IPS DF 6.9 (cell line): ENCODE data around the gene CELF6.
"Not testable (repeated sequence)": the region's sequence is repeated elsewhere in the genome, so short reads cannot be mapped to it uniquely, and the experiment has no call there.

Experiments
- DNase-seq: peaks from one replicate; pipeline ENCODE4 v3.0.0-alpha.2; 2013; ENCODE audit warnings: low read depth, low spot score
- H3K27ac ChIP-seq: one replicate; pipeline ENCODE4 v1.5.1; 2013; ENCODE audit warnings: low read length, control low read depth
- H3K27me3 ChIP-seq: 2 replicates; pipeline ENCODE4 v1.6.1; 2013; ENCODE audit warnings: mild to moderate bottlenecking, low read length; ENCODE audit not compliant: control insufficient read depth, insufficient read depth
- H3K36me3 ChIP-seq: 2 replicates; pipeline ENCODE4 v1.6.1; 2013; ENCODE audit warnings: low read length; ENCODE audit not compliant: control insufficient read depth, insufficient read depth
- H3K4me1 ChIP-seq: 2 replicates; pipeline ENCODE4 v1.6.1; 2013; ENCODE audit warnings: low read length; ENCODE audit not compliant: control insufficient read depth, insufficient read depth
- H3K4me3 ChIP-seq: 2 replicates; pipeline ENCODE4 v1.5.1; 2013; ENCODE audit warnings: mild to moderate bottlenecking, low read length
- H3K9me3 ChIP-seq: 2 replicates; pipeline ENCODE4 v1.6.1; 2013; ENCODE audit warnings: low read length, inconsistent platforms; ENCODE audit not compliant: control insufficient read depth, insufficient read depth
- WGBS: extraction: QIAGEN DNeasy Blood & Tissue Kit; methylation state at CpG from one replicate; pipeline ENCODE4 v1.1.7; 2013; ENCODE audit warnings: mixed read lengths, missing lambda C conversion rate; ENCODE audit not compliant: insufficient read length, insufficient coverage; 5-methylcytosine and 5-hydroxymethylcytosine counted together

Gene CELF6

DNA sequence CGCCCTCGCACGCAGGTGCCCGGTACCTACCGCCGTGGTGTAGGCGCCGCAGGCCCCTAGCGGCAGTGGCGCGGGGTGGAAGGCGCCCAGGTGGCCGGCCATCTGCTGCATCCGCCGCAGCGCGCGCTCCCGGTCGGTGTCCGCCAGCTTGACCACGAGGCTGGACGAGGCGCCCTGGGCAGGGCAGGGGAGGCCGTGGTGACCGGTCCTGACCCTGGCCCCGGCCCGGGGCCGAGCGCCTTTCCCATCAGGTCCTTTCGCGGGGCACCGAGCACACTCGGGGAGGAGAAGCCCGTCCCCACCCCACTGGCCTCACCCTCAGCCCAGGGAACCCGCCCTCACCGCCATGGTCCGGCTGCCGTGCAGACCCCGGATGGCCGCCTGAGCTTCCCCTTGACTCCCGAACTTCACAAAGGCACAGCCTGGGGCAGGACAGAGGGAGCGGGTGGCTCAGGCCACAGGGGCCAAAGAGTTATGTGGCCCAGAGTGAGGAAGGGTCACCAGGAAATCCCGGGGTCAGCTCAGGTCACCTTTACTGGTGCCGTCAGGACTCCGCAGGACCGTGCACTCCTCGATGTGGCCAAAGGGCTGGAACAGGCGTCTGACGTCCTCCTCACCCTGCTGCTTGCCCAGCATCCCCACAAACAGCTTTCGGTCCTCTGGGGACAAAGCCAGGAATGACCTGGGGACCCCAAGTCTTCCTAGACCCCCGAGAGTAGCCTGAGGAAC lies 30.2 kb downstream of the CELF6 start:
- no peak for DNase-seq
- Histone ChIP-seq H3K27me3 (no peaks in the 10 kb centered on the region), H3K4me3 (no peak overlapping the region), H3K27ac (no peak overlapping the region), H3K4me1 (no peaks in the 10 kb centered on the region), H3K9me3 (no peaks in the 10 kb centered on the region), H3K36me3 (no peaks in the 10 kb centered on the region)
- WGBS, result no CpG with 5 or more reads among the region's 52 CpGs

DNA sequence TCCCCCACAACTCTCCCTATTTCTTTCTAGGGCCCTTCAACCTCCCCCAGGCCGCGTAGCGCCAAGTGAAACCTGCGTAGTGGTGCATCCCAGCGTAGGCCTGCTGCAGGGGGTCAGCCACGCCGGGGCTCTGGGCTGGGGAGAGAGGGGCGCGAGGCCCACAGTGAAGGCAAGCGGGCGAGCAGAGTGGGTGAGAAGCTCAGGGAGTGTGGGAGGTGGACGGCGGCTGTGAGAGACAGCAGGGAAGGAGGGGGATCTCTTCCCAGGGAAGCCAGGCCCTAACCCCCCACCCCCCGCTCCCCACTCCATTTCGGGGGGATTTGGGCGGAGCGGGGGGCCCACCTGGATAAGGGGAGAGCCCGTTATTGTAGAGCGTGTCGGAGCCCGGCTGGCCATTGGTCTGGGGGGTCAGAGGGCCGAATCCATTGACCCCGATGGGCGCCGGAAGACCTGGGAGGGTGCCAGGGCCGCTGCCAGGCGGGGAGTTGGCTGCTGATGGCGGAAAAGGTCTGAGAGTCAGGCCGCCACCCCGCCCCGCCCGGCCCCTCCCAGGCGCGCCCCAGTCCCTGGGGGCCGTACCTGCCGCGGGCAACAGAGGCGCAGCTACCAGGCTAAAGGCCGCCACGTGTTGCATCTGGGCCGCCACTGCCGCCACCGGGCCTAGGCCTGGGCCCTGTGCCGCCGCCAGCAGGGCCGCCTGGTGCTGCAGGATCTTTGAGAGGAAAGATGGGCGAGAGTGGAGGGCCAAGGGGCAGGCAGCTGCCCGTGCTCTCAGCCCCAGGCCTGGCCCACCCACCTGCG lies 31.0 kb downstream of the CELF6 start:
- H3K27me3 ChIP-seq, result no peaks in the 10 kb centered on the region
- no peaks in the 10 kb centered on the region for H3K9me3 ChIP-seq
- H3K27ac ChIP-seq, result no peak overlapping the region
- no CpG with 5 or more reads among the region's 49 CpGs for WGBS
- no peak overlapping the region for H3K4me3 ChIP-seq
- no peaks in the 10 kb centered on the region for H3K4me1 ChIP-seq
- no peak for DNase-seq
- H3K36me3 ChIP-seq, result no peaks in the 10 kb centered on the region

DNA sequence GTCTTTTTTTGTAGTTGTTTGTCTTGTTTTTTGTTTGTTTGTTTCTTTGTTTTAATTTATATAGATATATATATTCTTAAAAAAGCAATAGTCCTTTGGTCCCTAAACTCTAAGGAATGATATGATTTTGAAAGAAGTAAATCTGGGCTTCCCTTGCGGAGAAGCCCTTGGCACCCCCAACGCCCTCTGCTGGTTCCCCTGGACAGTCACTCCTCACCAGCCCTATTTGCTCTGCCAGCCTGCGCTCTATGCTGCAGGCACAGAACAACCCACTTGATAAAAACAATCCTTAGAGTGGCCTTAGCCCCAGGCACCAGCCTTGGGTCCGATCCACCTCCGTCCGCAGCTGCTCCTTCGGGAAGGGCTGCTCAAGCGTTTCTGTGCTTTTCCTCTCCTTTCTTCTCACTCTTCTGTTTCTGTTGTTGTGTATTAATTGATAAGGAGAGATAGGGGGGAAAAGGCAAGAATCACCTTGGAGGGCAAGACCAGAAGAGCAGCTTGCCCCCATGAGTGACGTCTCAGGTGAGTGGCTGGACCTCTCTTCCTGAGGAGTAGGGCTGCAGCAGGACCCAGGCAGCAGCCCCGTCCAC lies 33.9 kb downstream of the CELF6 start:
- Histone ChIP-seq H3K9me3 (no peaks in the 10 kb centered on the region), H3K36me3 (no peaks in the 10 kb centered on the region), H3K4me1 (no peaks in the 10 kb centered on the region), H3K27me3 (no peaks in the 10 kb centered on the region), H3K4me3 (no peak overlapping the region), H3K27ac (no peak overlapping the region)
- WGBS, result no CpG with 5 or more reads among the region's 10 CpGs
- DNase-seq, result peak; percentile 27

DNA sequence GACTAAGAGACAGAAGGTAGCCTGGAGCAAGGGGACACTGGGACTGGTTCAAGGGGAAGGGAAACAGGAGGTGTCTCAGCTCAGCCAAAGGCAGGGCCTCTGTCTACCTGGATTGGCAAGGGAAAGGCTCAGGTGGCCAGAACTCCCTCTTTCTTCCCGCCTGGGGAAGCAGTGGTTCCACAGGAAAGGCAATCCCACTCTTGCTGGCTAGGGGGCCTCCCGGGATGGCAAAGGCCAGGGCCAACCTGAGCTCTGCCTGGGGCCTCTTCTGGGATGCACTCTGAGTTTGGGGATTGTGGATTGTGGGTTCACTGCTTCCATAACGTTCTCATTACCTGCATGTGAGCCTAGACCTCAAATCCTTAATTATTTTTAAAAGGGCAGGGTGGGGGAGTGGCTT lies 34.6 kb downstream of the CELF6 start:
- Histone ChIP-seq H3K4me3 (no peak overlapping the region), H3K9me3 (no peaks in the 10 kb centered on the region), H3K4me1 (no peaks in the 10 kb centered on the region), H3K27ac (no peak overlapping the region), H3K27me3 (no peaks in the 10 kb centered on the region), H3K36me3 (no peaks in the 10 kb centered on the region)
- no CpG with 5 or more reads among the region's 3 CpGs for WGBS
- DNase-seq, result no peak

DNA sequence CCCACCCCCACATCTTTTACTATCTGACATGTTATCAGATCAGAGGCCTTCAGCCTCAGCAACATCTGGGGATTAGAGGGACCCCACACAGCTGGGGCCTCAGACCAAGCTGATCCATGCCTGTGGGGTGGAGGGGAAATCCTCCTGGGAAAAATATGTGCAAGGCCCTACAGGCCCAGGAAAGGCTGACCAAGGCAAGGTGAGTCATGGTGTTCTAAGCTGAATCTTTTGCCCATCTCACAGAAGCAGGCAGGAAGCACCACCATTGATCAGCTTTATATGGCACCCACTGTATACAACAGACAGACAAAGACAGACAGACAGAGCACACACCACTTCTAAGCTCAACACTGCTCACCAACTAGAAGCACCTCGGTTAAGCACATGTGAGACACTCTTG lies 35.2 kb downstream of the CELF6 start:
- no peak for DNase-seq
- H3K4me3 ChIP-seq, result no peak overlapping the region
- no peaks in the 10 kb centered on the region for H3K9me3 ChIP-seq
- H3K27me3 ChIP-seq, result no peaks in the 10 kb centered on the region
- H3K36me3 ChIP-seq, result no peaks in the 10 kb centered on the region
- no peak overlapping the region for H3K27ac ChIP-seq
- no peaks in the 10 kb centered on the region for H3K4me1 ChIP-seq
- WGBS, result no CpG with 5 or more reads among the region's 1 CpG

DNA sequence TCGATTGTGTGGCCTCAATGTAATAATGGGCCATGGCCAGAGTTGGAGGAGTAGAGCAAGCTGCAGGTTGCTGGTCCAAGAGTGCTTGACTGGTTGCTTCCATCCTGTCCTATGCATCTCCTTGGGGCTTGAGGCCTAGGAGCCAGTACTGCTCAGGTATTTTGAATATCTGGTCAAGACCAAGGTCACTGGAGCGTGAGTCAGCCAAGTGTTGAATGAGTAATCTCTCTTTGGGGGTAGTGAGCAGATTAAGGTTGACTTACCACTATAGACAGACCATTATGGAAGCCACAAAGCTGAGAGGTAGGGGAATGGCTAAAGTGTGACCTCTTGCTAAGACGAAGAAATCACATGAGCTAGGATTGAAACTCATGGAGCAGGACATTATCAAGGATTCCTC lies 38.2 kb downstream of the CELF6 start:
- Histone ChIP-seq H3K27ac (no peak overlapping the region), H3K27me3 (no peaks in the 10 kb centered on the region), H3K4me3 (no peak overlapping the region), H3K36me3 (no peaks in the 10 kb centered on the region), H3K9me3 (no peaks in the 10 kb centered on the region), H3K4me1 (no peaks in the 10 kb centered on the region)
- WGBS, result no CpG with 5 or more reads among the region's 3 CpGs
- DNase-seq, result no peak

DNA sequence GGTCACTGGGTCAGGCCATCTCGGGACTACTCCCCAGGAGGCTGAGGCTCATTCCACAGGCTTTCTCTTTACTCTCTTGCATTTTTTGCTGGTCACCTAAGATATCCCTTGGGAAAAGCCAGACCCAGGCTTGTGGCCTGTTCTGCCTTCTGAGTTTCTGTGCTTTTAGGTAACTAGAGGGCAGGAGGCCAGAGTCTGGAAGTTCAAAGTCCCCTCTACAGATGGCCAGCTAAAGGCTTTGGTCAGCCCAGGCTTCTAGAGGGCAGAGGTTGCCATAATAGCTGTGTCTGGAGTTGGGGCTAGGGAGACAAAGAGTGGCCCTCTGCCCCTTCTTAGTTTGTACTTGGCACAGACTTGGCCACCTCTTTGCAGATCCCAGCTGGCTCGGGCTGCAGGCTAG lies 39.2 kb downstream of the CELF6 start:
- no CpG with 5 or more reads among the region's 2 CpGs for WGBS

DNA sequence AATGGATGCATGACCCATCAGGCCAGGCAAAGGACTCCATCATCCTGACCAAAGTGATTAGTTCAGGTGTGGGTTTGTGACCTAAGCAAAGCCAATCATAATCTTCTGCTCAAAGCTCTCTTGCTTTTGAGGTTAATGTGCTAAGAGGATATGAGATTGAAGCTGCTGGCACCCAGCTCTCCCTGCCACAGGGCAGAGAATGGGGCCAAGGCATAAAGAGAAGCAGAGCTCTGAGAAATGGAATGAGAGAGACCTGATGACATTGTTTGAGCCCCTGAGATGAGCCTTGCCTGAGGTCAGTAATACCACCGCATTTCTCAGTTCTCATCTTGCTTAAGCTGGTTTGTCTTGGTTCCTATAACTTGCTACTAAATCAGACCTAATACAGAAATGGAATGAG lies 41.2 kb downstream of the CELF6 start:
- Histone ChIP-seq H3K9me3 (no peaks in the 10 kb centered on the region), H3K4me3 (no peak overlapping the region), H3K36me3 (no peaks in the 10 kb centered on the region), H3K27ac (no peak overlapping the region), H3K4me1 (no peaks in the 10 kb centered on the region), H3K27me3 (no peaks in the 10 kb centered on the region)
- DNase-seq, result no peak
- WGBS, result no CpG with 5 or more reads among the region's 1 CpG

More for the DNA sequence above, 39.2 kb downstream of the CELF6 start:
- Histone ChIP-seq H3K27ac (no peak overlapping the region), H3K27me3 (no peaks in the 10 kb centered on the region), H3K4me3 (no peak overlapping the region), H3K4me1 (no peaks in the 10 kb centered on the region), H3K9me3 (no peaks in the 10 kb centered on the region), H3K36me3 (no peaks in the 10 kb centered on the region)
- DNase-seq, result no peak

DNA sequence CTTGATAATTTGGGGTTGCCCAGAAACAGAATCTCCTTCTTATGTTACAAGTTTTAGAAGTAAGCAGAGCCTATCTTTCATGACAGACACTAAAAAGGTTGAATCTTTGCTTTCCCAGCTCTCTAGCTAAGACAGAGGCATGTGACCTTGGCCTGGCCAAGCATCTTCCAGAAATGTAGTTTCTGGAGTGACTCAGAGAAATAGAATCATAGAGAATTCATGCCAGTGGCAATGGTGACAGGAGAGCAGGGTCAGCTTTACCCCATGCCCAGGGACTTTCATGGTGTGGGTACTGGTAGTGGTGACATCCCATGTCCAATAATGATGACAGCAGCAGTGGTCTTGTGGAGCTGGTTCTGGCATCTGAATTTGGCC lies 43.6 kb downstream of the CELF6 start:
- no peak for DNase-seq
- no peaks in the 10 kb centered on the region for H3K9me3 ChIP-seq
- H3K27ac ChIP-seq, result no peak overlapping the region
- no peaks in the 10 kb centered on the region for H3K27me3 ChIP-seq
- H3K4me1 ChIP-seq, result no peaks in the 10 kb centered on the region
- H3K36me3 ChIP-seq, result no peaks in the 10 kb centered on the region
- H3K4me3 ChIP-seq, result no peak overlapping the region

DNA sequence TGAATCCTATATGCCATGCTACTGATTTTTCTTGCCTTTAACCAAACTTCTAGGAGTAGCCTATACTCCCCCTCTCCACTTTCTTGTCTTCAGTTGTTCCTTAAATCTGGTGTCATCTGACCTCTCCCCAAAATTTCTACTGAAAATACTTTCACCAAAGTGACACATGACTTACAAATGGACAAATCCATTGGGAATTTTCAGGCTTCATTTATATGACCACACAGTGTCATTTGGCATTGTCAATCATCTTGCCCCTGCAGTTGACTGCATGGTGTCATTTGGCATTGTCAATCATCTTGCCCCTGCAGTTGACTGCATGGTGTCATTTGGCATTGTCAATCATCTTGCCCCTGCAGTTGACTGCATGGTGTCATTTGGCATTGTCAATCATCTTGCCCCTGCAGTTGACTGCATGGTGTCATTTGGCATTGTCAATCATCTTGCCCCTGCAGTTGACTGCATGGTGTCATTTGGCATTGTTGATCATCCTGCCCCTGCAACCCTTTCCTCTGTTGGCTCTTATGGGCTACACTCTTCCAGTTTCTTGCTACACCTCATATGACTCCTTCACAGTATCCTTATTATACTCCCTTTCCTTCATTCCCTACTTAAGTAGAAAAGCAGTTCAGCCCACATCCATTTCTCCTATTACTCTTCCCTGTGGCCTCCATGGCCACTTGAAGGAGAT lies 44.2 kb downstream of the CELF6 start:
- not testable (repeated sequence) for H3K4me1 ChIP-seq, DNase-seq, H3K4me3 ChIP-seq, H3K36me3 ChIP-seq, H3K27me3 ChIP-seq, H3K9me3 ChIP-seq, H3K27ac ChIP-seq
